HUES48 (cell line): ENCODE data around the gene KLHL3.
A peak's percentile ranks its signal among the peaks of the same experiment; 100 is the strongest.
"Not testable (repeated sequence)": the region's sequence is repeated elsewhere in the genome, so short reads cannot be mapped to it uniquely, and the experiment has no call there.

ENCODE experiments used
- H3K27ac ChIP-seq: one replicate; pipeline ENCODE4 v1.7.0; 2013; ENCODE audit warnings: low read depth, low read length, inconsistent platforms
- H3K27me3 ChIP-seq: 2 replicates; pipeline ENCODE4 v1.6.1; 2013; ENCODE audit warnings: mild to moderate bottlenecking, low read length; ENCODE audit not compliant: control insufficient read depth, insufficient read depth
- H3K36me3 ChIP-seq: 2 replicates; pipeline ENCODE4 v1.6.1; 2013; ENCODE audit warnings: low read length; ENCODE audit not compliant: control insufficient read depth, insufficient read depth
- H3K4me1 ChIP-seq: 2 replicates; pipeline ENCODE4 v1.6.1; 2013; ENCODE audit warnings: mild to moderate bottlenecking, low read length; ENCODE audit not compliant: control insufficient read depth, insufficient read depth
- H3K4me3 ChIP-seq: 2 replicates; pipeline ENCODE4 v1.5.1; 2013; ENCODE audit warnings: mild to moderate bottlenecking, low read depth, low read length
- H3K9ac ChIP-seq: 2 replicates; pipeline ENCODE4 v1.6.1; 2013; ENCODE audit warnings: mild to moderate bottlenecking, low read depth, low read length, moderate library complexity
- H3K9me3 ChIP-seq: 2 replicates; pipeline ENCODE4 v1.6.1; 2013; ENCODE audit warnings: low read length; ENCODE audit not compliant: control insufficient read depth, insufficient read depth

KLHL3 gene, protein sequence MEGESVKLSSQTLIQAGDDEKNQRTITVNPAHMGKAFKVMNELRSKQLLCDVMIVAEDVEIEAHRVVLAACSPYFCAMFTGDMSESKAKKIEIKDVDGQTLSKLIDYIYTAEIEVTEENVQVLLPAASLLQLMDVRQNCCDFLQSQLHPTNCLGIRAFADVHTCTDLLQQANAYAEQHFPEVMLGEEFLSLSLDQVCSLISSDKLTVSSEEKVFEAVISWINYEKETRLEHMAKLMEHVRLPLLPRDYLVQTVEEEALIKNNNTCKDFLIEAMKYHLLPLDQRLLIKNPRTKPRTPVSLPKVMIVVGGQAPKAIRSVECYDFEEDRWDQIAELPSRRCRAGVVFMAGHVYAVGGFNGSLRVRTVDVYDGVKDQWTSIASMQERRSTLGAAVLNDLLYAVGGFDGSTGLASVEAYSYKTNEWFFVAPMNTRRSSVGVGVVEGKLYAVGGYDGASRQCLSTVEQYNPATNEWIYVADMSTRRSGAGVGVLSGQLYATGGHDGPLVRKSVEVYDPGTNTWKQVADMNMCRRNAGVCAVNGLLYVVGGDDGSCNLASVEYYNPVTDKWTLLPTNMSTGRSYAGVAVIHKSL

GRCh38 chr5:137735555-137736284 lies at the start of gene KLHL3:
KLHL3 (minus strand) TSS chr5:137736089; CDS start chr5:137735646, 443 bp downstream.
- Histone ChIP-seq H3K27me3 (no peaks in the 10 kb centered on the region), H3K36me3 (no peaks in the 10 kb centered on the region), H3K4me3 (peak within 1 kb of the TSS; percentile 77), H3K9me3 (no peaks in the 10 kb centered on the region), H3K4me1 (peaks cover 15% of the 10 kb centered on the region), H3K27ac (peak within 1 kb of the TSS; percentile 78), H3K9ac (peak within 1 kb of the TSS; percentile 68)

- Histone ChIP-seq H3K27ac (no peak overlapping the region), H3K4me3 (no peak overlapping the region), H3K36me3 (no peaks in the 10 kb centered on the region), H3K9ac (no peak overlapping the region), H3K4me1 (no peaks in the 10 kb centered on the region), H3K27me3 (no peaks in the 10 kb centered on the region), H3K9me3 (no peaks in the 10 kb centered on the region)
Measured at GRCh38 chr5:137782984-137783536, 47.2 kb upstream of the KLHL3 start.

- no peaks in the 10 kb centered on the region for H3K4me1 ChIP-seq
- H3K4me3 ChIP-seq: no peak overlapping the region
- H3K27ac ChIP-seq: no peak overlapping the region
- no peaks in the 10 kb centered on the region for H3K36me3 ChIP-seq
- no peak overlapping the region for H3K9ac ChIP-seq
- H3K9me3 ChIP-seq: no peaks in the 10 kb centered on the region
- no peaks in the 10 kb centered on the region for H3K27me3 ChIP-seq
Measured at GRCh38 chr5:137782055-137782454, 46.2 kb upstream of the KLHL3 start.

DNA sequence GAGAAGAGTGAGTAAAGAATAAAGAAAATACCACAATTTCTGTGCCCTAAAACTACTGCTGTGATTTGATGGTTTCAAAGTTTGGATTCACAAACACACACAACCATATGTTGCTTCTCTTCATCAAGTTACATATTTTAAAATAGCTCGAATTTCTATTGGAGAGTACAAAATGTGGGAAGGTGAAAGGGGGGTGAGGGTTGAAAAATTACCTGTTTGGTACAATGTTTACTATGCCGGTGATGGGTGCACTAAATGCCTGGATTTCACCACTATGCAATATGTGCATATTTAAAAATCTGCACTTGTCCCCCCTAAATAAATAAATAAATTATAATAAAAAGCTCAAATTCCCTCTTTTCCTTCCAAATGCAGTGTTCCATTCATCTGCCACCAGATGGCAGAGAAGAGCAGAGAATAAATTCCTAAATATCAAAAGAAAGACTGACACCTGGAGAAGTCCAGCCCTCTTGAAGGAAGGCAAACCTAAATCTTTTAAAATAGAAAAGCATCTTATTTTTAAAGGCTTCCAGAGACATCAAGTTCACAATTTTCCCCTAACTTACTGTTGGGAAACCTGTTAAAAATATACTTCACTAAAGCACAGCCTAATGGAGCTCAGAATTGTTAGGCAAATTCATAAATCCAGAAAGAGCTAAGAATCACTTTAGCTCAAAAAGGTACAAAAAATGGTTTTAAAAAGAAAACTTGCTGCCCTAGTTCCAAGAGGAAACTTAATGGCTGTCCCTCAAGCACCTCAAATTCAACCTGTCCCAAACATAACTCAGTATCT lies 43.1 kb upstream of the KLHL3 start:
- Histone ChIP-seq H3K27me3 (no peaks in the 10 kb centered on the region), H3K4me1 (no peaks in the 10 kb centered on the region), H3K27ac (no peak overlapping the region), H3K9ac (no peak overlapping the region), H3K4me3 (no peak overlapping the region), H3K36me3 (no peaks in the 10 kb centered on the region), H3K9me3 (no peaks in the 10 kb centered on the region)

DNA sequence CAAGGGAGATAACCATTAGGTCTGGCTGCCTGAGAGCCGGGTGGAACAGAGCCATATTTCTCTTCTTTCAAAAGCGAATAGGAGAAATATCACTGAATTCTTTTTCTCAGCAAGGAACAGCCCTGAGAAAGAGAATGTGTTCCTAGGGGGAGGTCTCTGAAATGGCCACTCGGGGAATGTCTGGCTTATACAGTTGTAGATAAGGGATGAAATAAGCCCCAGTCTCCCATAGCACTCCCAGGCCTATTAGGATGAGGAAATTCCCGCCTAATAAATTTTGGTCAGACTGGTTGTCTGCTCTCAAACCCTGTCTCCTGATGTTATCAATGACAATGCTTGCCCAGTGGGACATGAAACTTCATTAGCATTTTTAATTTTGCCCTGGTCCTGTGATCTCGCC lies 32.0 kb upstream of the KLHL3 start:
- not testable (repeated sequence) for H3K27ac ChIP-seq, H3K36me3 ChIP-seq, H3K27me3 ChIP-seq, H3K4me1 ChIP-seq, H3K4me3 ChIP-seq, H3K9ac ChIP-seq
- H3K9me3 ChIP-seq: peaks cover 16% of the 10 kb centered on the region; the same call in 1 of the 2 replicates

DNA sequence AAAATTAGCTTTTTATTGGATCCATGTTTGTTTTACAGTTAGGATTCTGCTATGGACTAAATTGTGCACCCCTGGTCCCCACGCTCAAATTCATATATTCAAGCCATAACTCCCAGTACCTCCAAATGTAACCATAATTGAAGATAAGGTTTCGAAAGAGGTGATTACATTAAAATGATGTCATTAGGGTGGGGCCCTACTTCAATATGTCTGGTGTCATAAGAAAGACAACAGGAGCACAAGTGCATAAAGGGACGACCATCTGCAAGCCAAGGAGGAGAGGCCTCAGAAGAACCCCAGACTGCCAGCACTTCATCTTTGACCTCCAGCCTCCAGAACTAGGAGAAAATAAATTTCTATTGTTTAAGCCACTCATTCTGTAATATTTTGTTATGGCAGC lies 25.7 kb upstream of the KLHL3 start:
- Histone ChIP-seq H3K4me1 (no peaks in the 10 kb centered on the region), H3K9me3 (peaks cover 6% of the 10 kb centered on the region; the same call in 1 of the 2 replicates), H3K27me3 (no peaks in the 10 kb centered on the region), H3K36me3 (no peaks in the 10 kb centered on the region), H3K27ac (no peak overlapping the region), H3K4me3 (no peak overlapping the region), H3K9ac (no peak overlapping the region)

DNA sequence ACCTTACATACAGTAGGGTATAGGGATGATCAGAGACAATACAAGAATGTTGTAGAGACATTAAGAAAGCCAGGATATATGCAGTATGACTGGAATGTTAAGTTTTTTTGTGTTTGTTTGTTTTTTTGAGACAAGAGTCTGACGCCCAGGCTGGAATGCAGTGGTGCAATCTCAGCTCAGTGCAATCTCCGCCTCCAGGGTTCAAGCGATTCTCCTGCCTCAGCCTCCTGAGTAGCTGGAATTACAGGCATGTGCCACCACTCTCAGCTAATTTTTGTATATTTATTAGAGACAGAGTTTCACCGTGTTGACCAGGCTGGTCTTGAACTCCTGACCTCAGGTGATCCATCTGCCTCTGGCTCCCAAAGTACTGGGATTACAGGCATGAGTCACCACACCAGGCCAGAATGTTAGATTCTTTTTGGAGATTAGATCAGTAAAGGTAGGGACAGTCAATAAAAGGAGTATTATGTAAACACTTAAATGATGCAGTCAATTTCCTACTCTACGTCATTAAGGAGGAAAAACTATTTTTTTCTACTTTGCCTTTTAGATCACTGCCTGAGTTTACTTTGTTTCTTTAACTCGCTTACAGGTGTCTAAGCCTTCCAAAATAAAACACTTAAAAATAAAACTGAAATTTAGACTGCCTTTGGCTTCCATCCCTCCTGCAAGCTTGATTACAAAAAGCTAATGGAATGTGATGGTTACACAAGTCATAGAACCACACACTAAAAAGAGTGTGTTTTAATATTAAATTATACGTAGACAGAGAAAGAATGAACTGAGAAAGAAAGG lies 25.0 kb upstream of the KLHL3 start:
- H3K27me3 ChIP-seq: no peaks in the 10 kb centered on the region
- H3K9ac ChIP-seq: no peak overlapping the region
- no peaks in the 10 kb centered on the region for H3K4me1 ChIP-seq
- H3K27ac ChIP-seq: no peak overlapping the region
- H3K4me3 ChIP-seq: no peak overlapping the region
- peaks cover 6% of the 10 kb centered on the region; the same call in 1 of the 2 replicates for H3K9me3 ChIP-seq
- H3K36me3 ChIP-seq: no peaks in the 10 kb centered on the region

DNA sequence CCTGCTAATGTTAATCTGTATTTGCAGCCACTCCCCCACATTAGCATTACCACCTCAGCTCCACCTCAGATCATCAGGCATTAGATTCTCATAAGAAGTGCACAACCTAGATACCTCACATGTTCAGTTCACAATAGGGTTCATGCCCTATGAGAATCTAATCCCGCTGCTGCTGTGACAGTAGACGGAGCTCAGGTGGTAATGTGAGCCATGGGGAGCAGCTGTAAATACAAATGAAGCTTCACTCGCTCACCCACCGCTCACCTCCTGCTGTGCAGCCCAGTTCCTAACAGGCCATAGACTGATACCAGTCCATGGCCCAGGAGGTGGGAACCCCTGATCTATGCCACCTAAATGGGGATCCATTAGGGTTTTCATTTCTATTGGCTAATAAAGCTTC lies 24.4 kb upstream of the KLHL3 start:
- Histone ChIP-seq H3K9me3 (peaks cover 6% of the 10 kb centered on the region; the same call in 1 of the 2 replicates), H3K27ac (no peak overlapping the region), H3K36me3 (no peaks in the 10 kb centered on the region), H3K4me3 (no peak overlapping the region), H3K27me3 (no peaks in the 10 kb centered on the region), H3K9ac (no peak overlapping the region), H3K4me1 (no peaks in the 10 kb centered on the region)

- H3K36me3 ChIP-seq: no peaks in the 10 kb centered on the region
- no peaks in the 10 kb centered on the region for H3K27me3 ChIP-seq
- no peak overlapping the region for H3K27ac ChIP-seq
- H3K9ac ChIP-seq: no peak overlapping the region
- 0 out of 2 replicates have a peak, but pooled peaks cover 3% of the 10 kb centered on the region for H3K4me1 ChIP-seq
- H3K4me3 ChIP-seq: no peak overlapping the region
- peaks cover 6% of the 10 kb centered on the region; the same call in 1 of the 2 replicates for H3K9me3 ChIP-seq
Measured at GRCh38 chr5:137758715-137759306, 22.9 kb upstream of the KLHL3 start.
